Right lobe of liver (tissue), 6 donors: ENCODE data around the gene EIF4E1B. TPM values are rescaled to one million over a fixed set of nuclear protein-coding genes. Genes with fewer than 3 reads are reported as not detected.
"Not testable (repeated sequence)": the region's sequence is repeated elsewhere in the genome, so short reads cannot be mapped to it uniquely, and the experiment has no call there.

Source experiments
- ATAC-seq, 4 donors: fragments of 200-7000 bp; cut with Tn5 transposase; one replicate each; pipeline ENCODE4 v1.9.1; 2020; ENCODE audit warnings: mild to moderate bottlenecking in 4 of 4, moderate library complexity in 4 of 4
- DNase-seq, 3 donors: peaks; one replicate each; pipeline ENCODE4 v3.0.0-alpha.2; 2020
- H3K27ac ChIP-seq, 3 donors: fragments of 200-600 bp; one replicate each; pipeline ENCODE4 v1.8.0; 2022
- H3K27me3 ChIP-seq, 2 donors: fragments of 200-600 bp; one replicate each; pipeline ENCODE4 v1.8.0; 2022
- H3K36me3 ChIP-seq, 4 donors: fragments of 200-600 bp; sonication (generic) in 1 of 4; one replicate each; pipeline versions ENCODE4 v1.5.1 to v1.8.0; 2017 to 2022; ENCODE audit warnings: control low read depth in 1 of 4
- H3K4me1 ChIP-seq, 4 donors: fragments of 200-600 bp; sonication (generic) in 1 of 4; one replicate each; pipeline versions ENCODE4 v1.5.1 to v1.8.0; 2017 to 2022; ENCODE audit warnings: control low read depth in 1 of 4
- H3K4me3 ChIP-seq, 3 donors: fragments of 200-600 bp; one replicate each; pipeline ENCODE4 v1.8.0; 2022
- H3K9me3 ChIP-seq, 4 donors: fragments of 200-600 bp; sonication (generic) in 1 of 4; one replicate each; pipeline versions ENCODE4 v1.5.1 to v1.8.0; 2017 to 2022; ENCODE audit warnings: control low read depth in 1 of 4
- POLR2A ChIP-seq: fragments of 450-650 bp; IDR thresholded peaks from one replicate; pipeline ENCODE4 v1.6.1; 2017; ENCODE audit warnings: antibody characterized with exemption, mild to moderate bottlenecking
- WGBS: methylation state at CpG from one replicate; pipeline ENCODE4 v1.1.6; 2018; ENCODE audit warnings: low coverage, low lambda C conversion rate; ENCODE audit not compliant: insufficient coverage; ENCODE audit errors: missing lambda C conversion rate; 5-methylcytosine and 5-hydroxymethylcytosine counted together
- intact Hi-C, 2 donors: fragments of 100-400 bp; cut with DNase I; formaldehyde crosslinking; loops; one replicate each; pipeline versions ENCODE4 v1.11.2 to v1.14.1; 2022
- total RNA-seq, 6 experiments: library from RNA; depleted of rRNA in 2 of 6; stranded (reverse); fragments of >200 nt in 2 of 6; fragmentation: NEBNext Ultra II Directional in 3 of 6; extraction: Animal tissue kit (Norgen Biotek cat#: 25700) in 3 of 6; gene quantifications; one replicate each; pipeline versions ENCODE4 v1.1.0 to v1.2.4, GENCODE V29; 2016 to 2023
- TF ChIP-seq, protein P1 (sequence below), 4 donors: fragments of 200-600 bp in 3 of 4; fragments of 450-650 bp in 1 of 4; IDR thresholded peaks; one replicate each; pipeline versions ENCODE4 v1.5.1 to v1.8.0; 2016 to 2022; ENCODE audit warnings: antibody characterized with exemption in 4 of 4, mild to moderate bottlenecking in 2 of 4
- donor health status: DM: no; HTN: yes; CAD: no.
- donor health status: DM: no; HTN: no; CAD: no.
- donor health status: DM: no; HTN: no; CAD: no.
- donor health status: DM: no; HTN: yes; CAD: no.
- donor health status: DM: no; HTN: yes; CAD: no.

EIF4E1B gene
- total RNA-seq, 6 experiments from 2014 or later = not detected

DNA sequence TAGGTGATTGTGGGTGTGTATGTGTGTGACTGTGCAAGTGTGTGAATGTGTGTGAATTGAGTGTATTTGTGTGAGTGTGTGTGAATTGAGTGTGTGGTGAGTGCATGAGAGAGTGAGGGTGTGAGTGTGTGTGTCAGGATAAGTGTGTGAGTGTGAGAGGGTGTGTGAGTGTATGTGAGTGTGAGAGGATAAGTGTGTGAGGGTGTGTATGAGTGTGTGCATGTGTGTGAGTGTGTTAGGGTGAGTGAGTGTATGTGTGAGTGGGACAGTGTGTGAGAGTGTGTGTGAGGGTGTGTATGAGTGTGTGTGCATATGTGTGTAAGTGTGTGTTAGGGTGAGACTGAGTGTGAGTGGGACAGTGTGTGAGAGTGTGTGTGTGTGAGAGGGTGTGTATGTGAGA is 42.2 kb upstream of the EIF4E1B start:
- TF ChIP-seq, protein P1, sequence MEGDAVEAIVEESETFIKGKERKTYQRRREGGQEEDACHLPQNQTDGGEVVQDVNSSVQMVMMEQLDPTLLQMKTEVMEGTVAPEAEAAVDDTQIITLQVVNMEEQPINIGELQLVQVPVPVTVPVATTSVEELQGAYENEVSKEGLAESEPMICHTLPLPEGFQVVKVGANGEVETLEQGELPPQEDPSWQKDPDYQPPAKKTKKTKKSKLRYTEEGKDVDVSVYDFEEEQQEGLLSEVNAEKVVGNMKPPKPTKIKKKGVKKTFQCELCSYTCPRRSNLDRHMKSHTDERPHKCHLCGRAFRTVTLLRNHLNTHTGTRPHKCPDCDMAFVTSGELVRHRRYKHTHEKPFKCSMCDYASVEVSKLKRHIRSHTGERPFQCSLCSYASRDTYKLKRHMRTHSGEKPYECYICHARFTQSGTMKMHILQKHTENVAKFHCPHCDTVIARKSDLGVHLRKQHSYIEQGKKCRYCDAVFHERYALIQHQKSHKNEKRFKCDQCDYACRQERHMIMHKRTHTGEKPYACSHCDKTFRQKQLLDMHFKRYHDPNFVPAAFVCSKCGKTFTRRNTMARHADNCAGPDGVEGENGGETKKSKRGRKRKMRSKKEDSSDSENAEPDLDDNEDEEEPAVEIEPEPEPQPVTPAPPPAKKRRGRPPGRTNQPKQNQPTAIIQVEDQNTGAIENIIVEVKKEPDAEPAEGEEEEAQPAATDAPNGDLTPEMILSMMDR (IDR thresholded peaks at IDR 0.05) = no peak
- no peak for TF ChIP-seq POLR2A
- no peak for DNase-seq
- no peaks in the 10 kb centered on the region for H3K4me1 ChIP-seq
- no peaks in the 10 kb centered on the region for H3K27me3 ChIP-seq
- intact Hi-C loops = no loop called here
- no peaks in the 10 kb centered on the region for H3K36me3 ChIP-seq
- H3K27ac ChIP-seq = no peak overlapping the region
- no peak overlapping the region for H3K4me3 ChIP-seq
- ATAC-seq = no peak
- H3K9me3 ChIP-seq = peaks cover 0 to 3% (median 0%) of the 10 kb centered on the region in 4 donors

DNA sequence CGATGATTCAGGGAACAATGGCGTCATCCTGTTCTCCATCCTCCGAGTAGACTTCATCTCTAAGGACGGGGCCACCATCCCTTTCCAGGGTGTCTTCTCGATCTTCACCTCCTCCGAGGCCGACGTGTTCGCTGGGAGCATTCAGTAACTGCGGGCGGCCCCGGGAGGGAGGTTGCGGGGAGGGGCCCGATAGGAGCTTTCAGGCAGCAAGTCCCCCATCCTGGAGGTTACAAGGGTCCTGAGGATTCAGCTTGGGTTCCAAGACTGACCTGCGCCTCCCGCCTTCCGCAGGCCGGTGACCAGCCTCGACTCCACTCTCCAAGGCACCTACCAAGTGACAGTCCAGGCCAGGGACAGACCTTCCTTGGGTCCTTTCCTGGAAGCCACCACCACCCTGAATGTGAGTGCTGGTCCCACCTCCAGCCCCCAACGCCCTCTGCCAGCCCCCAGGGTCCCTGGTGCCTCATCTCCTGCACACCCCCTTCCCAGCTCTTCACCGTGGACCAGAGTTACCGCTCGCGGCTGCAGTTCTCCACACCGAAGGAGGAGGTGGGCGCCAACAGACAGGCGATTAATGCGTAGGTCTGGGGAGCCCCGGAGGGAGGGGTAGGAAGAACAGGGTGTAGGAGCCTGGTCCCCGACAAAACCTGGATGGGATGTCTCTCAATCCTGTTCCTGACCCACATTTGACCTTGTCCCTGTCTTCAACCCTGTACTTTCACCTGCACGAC is 41.3 kb upstream of the EIF4E1B start:
- Histone ChIP-seq H3K4me1 (no peaks in the 10 kb centered on the region), H3K27me3 (no peaks in the 10 kb centered on the region), H3K4me3 (no peak overlapping the region), H3K36me3 (no peaks in the 10 kb centered on the region), H3K27ac (no peak overlapping the region), H3K9me3 (peaks cover 0 to 3% (median 0%) of the 10 kb centered on the region in 4 donors)
- intact Hi-C loops = no loop called here
- no peak for TF ChIP-seq POLR2A
- TF ChIP-seq, protein P1 (IDR thresholded peaks at IDR 0.05) = no peak
- ATAC-seq (no peak), DNase-seq (no peak)
- WGBS = 83% methylated on average over 6 of the region's 31 CpGs

DNA sequence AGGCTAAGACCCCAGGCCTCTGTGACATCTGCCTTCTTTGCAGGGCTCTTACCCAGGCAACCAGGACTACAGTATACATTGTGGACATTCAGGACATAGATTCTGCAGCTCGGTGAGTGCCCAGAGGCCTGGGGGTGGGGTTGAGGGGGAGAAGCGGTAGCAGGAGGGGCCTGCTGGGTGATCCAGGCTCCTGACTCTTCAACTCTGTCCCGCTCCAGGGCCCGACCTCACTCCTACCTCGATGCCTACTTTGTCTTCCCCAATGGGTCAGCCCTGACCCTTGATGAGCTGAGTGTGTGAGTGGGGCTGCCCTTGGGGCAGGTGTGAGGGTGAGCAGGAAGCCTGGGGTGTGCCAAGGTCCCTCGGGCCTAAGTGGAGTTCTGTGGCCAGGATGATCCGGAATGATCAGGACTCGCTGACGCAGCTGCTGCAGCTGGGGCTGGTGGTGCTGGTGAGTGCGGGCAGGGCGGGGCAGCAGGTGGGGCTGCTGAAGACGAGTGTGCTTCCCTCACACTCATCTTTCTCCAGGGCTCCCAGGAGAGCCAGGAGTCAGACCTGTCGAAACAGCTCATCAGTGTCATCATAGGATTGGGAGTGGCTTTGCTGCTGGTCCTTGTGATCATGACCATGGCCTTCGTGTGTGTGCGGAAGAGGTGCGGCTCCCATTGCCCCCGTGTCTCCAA is 40.3 kb upstream of the EIF4E1B start:
- TF ChIP-seq, protein P1 (IDR thresholded peaks at IDR 0.05) = no peak
- no peak for TF ChIP-seq POLR2A
- Histone ChIP-seq H3K4me1 (no peaks in the 10 kb centered on the region), H3K9me3 (peaks cover 0 to 3% (median 0%) of the 10 kb centered on the region in 4 donors), H3K27ac (no peak overlapping the region), H3K36me3 (no peaks in the 10 kb centered on the region), H3K27me3 (no peaks in the 10 kb centered on the region), H3K4me3 (no peak overlapping the region)
- intact Hi-C loops = no loop called here
- DNase-seq = no peak
- WGBS = 83% methylated on average over 4 of the region's 17 CpGs
- no peak for ATAC-seq

DNA sequence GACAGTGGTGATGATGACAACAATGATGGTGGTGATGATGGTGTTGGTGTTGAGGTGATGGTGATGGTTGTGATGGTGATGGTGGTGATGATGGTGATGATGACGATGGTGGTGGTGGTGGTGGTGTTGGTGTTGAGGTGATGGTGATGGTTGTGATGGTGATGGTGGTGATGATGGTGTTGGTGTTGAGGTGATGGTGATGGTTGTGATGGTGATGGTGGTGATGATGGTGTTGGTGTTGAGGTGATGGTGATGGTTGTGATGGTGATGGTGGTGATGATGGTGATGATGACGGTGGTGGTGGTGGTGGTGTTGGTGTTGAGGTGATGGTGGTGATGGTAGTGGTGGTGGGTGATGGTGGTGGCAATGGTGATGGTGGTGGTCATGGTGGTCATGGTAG is 38.8 kb upstream of the EIF4E1B start:
- H3K36me3 ChIP-seq, H3K9me3 ChIP-seq, H3K27ac ChIP-seq, DNase-seq, H3K4me3 ChIP-seq, H3K27me3 ChIP-seq, ATAC-seq, H3K4me1 ChIP-seq, intact Hi-C loops: not testable (repeated sequence)
- WGBS = 29% methylated on average over 2 of the region's 2 CpGs

DNA sequence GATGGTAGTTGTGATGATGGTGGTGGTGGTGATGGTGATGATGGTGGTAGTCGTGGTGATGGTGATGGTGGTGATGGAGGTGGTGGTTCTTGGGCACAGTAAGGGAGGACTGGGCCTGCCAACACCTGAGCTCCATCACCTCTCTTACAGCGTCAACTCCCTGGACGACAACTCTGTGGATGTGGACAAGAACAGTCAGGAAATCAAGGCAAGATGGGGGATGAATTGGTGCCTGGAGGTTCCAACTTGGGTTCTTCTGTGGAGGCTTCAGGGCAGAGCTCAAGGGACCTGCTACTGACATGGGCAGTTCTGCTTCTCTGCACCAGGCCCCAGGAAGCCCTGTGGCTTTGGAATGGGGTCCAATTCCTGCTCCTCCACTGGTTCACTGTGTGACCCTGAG is 37.9 kb upstream of the EIF4E1B start:
- H3K27me3 ChIP-seq = no peaks in the 10 kb centered on the region
- H3K27ac ChIP-seq = no peak overlapping the region
- DNase-seq (no peak), ATAC-seq (no peak)
- WGBS = 100% methylated on average over 2 of the region's 3 CpGs
- intact Hi-C loops = no loop called here
- no peaks in the 10 kb centered on the region for H3K9me3 ChIP-seq
- no peak overlapping the region for H3K4me3 ChIP-seq
- TF ChIP-seq, protein P1 (IDR thresholded peaks at IDR 0.05) = no peak
- no peak for TF ChIP-seq POLR2A
- H3K4me1 ChIP-seq = no peaks in the 10 kb centered on the region
- no peaks in the 10 kb centered on the region for H3K36me3 ChIP-seq
